SU-DHL-6 (cell line): Measurements from ENCODE around the gene HAPLN1.

Experiments used
- H2AFZ ChIP-seq: fragments of 200-600 bp; sonication (generic); 2 replicates; pipeline ENCODE4 v1.6.1; 2014; ENCODE audit warnings: low read depth, mild to moderate bottlenecking, moderate library complexity, mixed read lengths, antibody characterized with exemption, low read length; ENCODE audit not compliant: severe bottlenecking
- H3F3A ChIP-seq: fragments of 200-600 bp; shearing (Covaris generic); 2 replicates; pipeline ENCODE4 v1.6.0; 2016; ENCODE audit warnings: antibody characterized with exemption, mild to moderate bottlenecking; ENCODE audit not compliant: insufficient read depth
- H3K27ac ChIP-seq: fragments of 200-600 bp; sonication (generic); 2 replicates; pipeline ENCODE4 v1.5.1; 2016; ENCODE audit warnings: low read depth, mild to moderate bottlenecking, low read length, moderate library complexity, mixed read lengths
- H3K27me3 ChIP-seq: fragments of 200-600 bp; sonication (generic), shearing (Covaris generic); 2 replicates; pipeline ENCODE4 v1.6.0; 2014; ENCODE audit warnings: mild to moderate bottlenecking, low read length
- H3K36me3 ChIP-seq: fragments of 200-600 bp; sonication (generic); 2 replicates; pipeline ENCODE4 v1.6.1; 2014; ENCODE audit warnings: mild to moderate bottlenecking, low read length, mixed read lengths
- H3K4me2 ChIP-seq: fragments of 300-600, 200-600 bp; shearing (Covaris generic), sonication (generic); 2 replicates; pipeline ENCODE4 v1.6.0; 2014; ENCODE audit warnings: low read length, low read depth, mild to moderate bottlenecking; ENCODE audit not compliant: poor library complexity, severe bottlenecking
- H3K4me3 ChIP-seq: fragments of 200-600 bp; sonication (generic); 2 replicates; pipeline ENCODE4 v1.5.1; 2014; ENCODE audit warnings: antibody characterized with exemption, low read length, mild to moderate bottlenecking, mixed read lengths; ENCODE audit not compliant: insufficient read depth, poor library complexity, severe bottlenecking
- H3K79me2 ChIP-seq: fragments of 200-600 bp; sonication (generic); 2 replicates; pipeline ENCODE4 v1.6.1; 2014; ENCODE audit warnings: mild to moderate bottlenecking, low read length, moderate library complexity; ENCODE audit not compliant: insufficient read depth
- H3K9ac ChIP-seq: fragments of 200-600 bp; sonication (generic); 2 replicates; pipeline ENCODE4 v1.7.0; 2014; ENCODE audit warnings: mild to moderate bottlenecking, low read length
- H3K9me2 ChIP-seq: fragments of 200-600 bp; sonication (generic); replicated peaks from 2 replicates; pipeline ENCODE4 v1.6.1; 2014; ENCODE audit warnings: low read length; ENCODE audit not compliant: insufficient read depth
- H3K9me3 ChIP-seq: fragments of 200-600 bp; sonication (generic); 2 replicates; pipeline ENCODE4 v1.6.1; 2014; ENCODE audit warnings: low read length, mixed read lengths; ENCODE audit not compliant: insufficient read depth
- H4K20me1 ChIP-seq: fragments of 200-600 bp; sonication (generic); 2 replicates; pipeline ENCODE4 v1.6.1; 2014; ENCODE audit warnings: low read depth, mild to moderate bottlenecking, antibody characterized with exemption, low read length, moderate library complexity, mixed read lengths
- CTCF ChIP-seq: fragments of 200-600 bp; sonication (generic); IDR thresholded peaks from one replicate; pipeline ENCODE4 v1.5.1; 2017; ENCODE audit warnings: antibody characterized with exemption, mild to moderate bottlenecking, low read length, moderate library complexity; ENCODE audit not compliant: insufficient read depth, poor library complexity, severe bottlenecking
- EZH2phosphoT487 ChIP-seq: fragments of 200-600 bp; sonication (generic), shearing (Covaris generic); conservative IDR thresholded peaks from 2 replicates; pipeline ENCODE4 v1.6.1; 2018; ENCODE audit warnings: mild to moderate bottlenecking, antibody characterized with exemption, low read length, moderate library complexity, mixed read lengths

HAPLN1 gene

GRCh38 chr5:83608122-83608521 is 112.5 kb downstream of the HAPLN1 start:
- Histone ChIP-seq H3K27ac (no peak overlapping the region), H3K9me2 (no peaks in the 10 kb centered on the region)
- TF ChIP-seq CTCF (peak; percentile 28), EZH2phosphoT487 (no peak)

GRCh38 chr5:83595217-83595616 is 125.4 kb downstream of the HAPLN1 start:
- Histone ChIP-seq H4K20me1 (no peaks in the 10 kb centered on the region), H3K27ac (no peak overlapping the region)

More at GRCh38 chr5:83608122-83608521, 112.5 kb downstream of the HAPLN1 start:
- Histone ChIP-seq H2AFZ (no peak overlapping the region), H3K9ac (no peak overlapping the region), H4K20me1 (no peaks in the 10 kb centered on the region), H3K4me3 (no peak overlapping the region), H3K36me3 (no peaks in the 10 kb centered on the region), H3K79me2 (no peaks in the 10 kb centered on the region), H3K4me2 (no peak overlapping the region), H3K27me3 (no peaks in the 10 kb centered on the region), H3K9me3 (no peaks in the 10 kb centered on the region), H3F3A (no peaks in the 10 kb centered on the region)

DNA sequence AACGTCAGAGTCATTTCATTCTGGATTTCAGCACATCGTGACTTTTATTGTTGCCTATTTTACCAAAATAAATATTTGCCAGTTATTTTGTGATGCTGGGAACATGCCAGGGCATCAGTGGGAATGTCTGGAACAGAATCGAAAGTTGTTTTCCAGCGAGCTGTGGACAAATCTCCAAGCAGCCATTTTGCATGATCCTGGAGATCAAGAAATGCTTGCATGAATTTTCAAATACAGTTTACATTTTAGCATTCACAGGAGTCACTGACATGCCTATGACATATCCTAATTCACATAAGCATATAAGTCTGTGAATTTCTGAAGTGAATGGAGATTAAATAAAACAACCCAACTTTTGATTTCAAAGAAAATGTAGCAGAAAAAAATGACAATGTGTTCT is 129.7 kb downstream of the HAPLN1 start:
- H3K9me2 ChIP-seq: no peaks in the 10 kb centered on the region
- TF ChIP-seq CTCF (no peak), EZH2phosphoT487 (no peak)

More at GRCh38 chr5:83595217-83595616, 125.4 kb downstream of the HAPLN1 start:
- Histone ChIP-seq H3K9me3 (no peaks in the 10 kb centered on the region), H3K79me2 (no peaks in the 10 kb centered on the region), H2AFZ (no peak overlapping the region), H3K27me3 (no peaks in the 10 kb centered on the region), H3K4me2 (no peak overlapping the region), H3K9ac (no peak overlapping the region), H3F3A (no peaks in the 10 kb centered on the region), H3K4me3 (no peak overlapping the region), H3K9me2 (no peaks in the 10 kb centered on the region), H3K36me3 (no peaks in the 10 kb centered on the region)
- TF ChIP-seq EZH2phosphoT487 (no peak), CTCF (no peak)

More for the DNA sequence above, 129.7 kb downstream of the HAPLN1 start:
- Histone ChIP-seq H3K27me3 (no peaks in the 10 kb centered on the region), H4K20me1 (no peaks in the 10 kb centered on the region), H3F3A (no peaks in the 10 kb centered on the region), H3K4me3 (no peak overlapping the region), H3K4me2 (no peak overlapping the region), H3K9me3 (no peaks in the 10 kb centered on the region), H2AFZ (no peak overlapping the region), H3K36me3 (no peaks in the 10 kb centered on the region), H3K79me2 (no peaks in the 10 kb centered on the region), H3K27ac (no peak overlapping the region), H3K9ac (no peak overlapping the region)
